Measurements from ENCODE around the gene BRSK1. TPM values are rescaled to one million over a fixed set of nuclear protein-coding genes. Genes with fewer than 3 reads are reported as not detected.

The BRSK1 gene
- total RNA-seq, 1 donor from 2014 or later: 43.4 TPM

DNA sequence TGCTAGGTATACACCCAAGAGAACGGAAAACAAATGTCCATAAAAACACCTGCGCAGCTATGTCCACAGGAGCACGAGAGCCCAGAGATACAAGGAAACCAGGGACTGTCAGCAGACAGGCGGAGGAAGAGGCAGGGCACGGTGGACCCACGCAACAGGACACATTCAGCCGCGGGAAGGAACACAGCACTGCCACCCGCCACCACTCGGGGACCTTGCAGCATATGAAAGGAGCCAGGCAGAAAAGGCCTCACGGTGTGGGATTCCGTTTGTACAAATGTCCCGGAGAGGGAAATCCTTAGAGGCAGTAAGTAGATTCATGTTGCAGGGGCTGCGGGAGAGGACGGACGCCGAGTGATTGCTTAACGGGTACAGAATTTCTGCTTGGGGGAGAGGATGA, 11.7 kb upstream of the BRSK1 start:
- Mint-ChIP-seq H3K27ac (no peak overlapping the region), H3K4me3 (no peak overlapping the region), H3K36me3 (peaks cover 19% of the 10 kb centered on the region), H3K4me1 (no peaks in the 10 kb centered on the region), H3K27me3 (ENCODE audit: low read depth) (no peaks in the 10 kb centered on the region), H3K9me3 (no peaks in the 10 kb centered on the region)
- DNase-seq (ENCODE audit: low spot score in 2 of 2, unreplicated experiment in 2 of 2): no peak
- TF ChIP-seq, protein P1, sequence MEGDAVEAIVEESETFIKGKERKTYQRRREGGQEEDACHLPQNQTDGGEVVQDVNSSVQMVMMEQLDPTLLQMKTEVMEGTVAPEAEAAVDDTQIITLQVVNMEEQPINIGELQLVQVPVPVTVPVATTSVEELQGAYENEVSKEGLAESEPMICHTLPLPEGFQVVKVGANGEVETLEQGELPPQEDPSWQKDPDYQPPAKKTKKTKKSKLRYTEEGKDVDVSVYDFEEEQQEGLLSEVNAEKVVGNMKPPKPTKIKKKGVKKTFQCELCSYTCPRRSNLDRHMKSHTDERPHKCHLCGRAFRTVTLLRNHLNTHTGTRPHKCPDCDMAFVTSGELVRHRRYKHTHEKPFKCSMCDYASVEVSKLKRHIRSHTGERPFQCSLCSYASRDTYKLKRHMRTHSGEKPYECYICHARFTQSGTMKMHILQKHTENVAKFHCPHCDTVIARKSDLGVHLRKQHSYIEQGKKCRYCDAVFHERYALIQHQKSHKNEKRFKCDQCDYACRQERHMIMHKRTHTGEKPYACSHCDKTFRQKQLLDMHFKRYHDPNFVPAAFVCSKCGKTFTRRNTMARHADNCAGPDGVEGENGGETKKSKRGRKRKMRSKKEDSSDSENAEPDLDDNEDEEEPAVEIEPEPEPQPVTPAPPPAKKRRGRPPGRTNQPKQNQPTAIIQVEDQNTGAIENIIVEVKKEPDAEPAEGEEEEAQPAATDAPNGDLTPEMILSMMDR (IDR thresholded peaks at IDR 0.05; ENCODE audit: unreplicated experiment): no peak

DNA sequence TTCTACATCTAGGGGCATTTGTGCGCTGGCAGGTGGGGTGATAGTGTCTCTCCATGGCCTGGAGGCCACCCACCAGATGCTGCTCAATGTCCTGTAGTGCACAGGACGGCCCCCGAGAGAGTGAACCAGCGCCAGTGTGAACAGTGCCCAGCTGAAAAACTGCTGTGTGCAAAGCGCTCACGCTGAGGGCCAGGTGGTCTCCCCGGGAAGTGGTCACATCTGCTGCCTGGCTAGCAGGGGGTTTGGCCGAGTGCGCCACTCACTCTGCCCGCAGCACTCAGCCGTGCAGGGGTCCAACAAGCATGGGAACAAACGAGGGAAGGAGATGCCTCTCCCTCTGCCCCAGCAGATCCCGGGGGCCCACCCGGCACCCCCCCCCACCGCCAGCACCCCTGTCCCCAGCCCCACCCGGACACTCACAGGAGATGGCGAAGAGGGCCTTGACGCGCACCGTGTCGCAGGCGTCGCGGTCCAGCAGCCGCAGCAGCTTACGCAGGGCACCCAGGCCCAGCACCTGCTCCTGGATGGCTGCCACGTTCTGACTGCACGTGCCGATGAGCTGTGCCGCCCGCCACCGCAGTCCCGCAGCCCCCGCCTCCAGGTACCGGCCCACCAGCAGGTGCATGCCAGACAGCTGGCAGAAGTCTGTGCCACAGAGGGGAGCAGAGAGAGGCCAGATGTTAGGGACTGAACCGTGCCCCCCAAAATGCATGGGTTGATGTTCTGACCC, 9.7 kb upstream of the BRSK1 start:
- peaks cover 2% of the 10 kb centered on the region for H3K4me1 Mint-ChIP-seq
- TF ChIP-seq, protein P1 (IDR thresholded peaks at IDR 0.05; ENCODE audit: unreplicated experiment): no peak
- no peaks in the 10 kb centered on the region for H3K9me3 Mint-ChIP-seq
- DNase-seq (ENCODE audit: low spot score in 2 of 2, unreplicated experiment in 2 of 2): no peak
- H3K27ac Mint-ChIP-seq: no peak overlapping the region
- no peaks in the 10 kb centered on the region for H3K27me3 Mint-ChIP-seq (ENCODE audit: low read depth)
- peaks cover 19% of the 10 kb centered on the region for H3K36me3 Mint-ChIP-seq
- H3K4me3 Mint-ChIP-seq: no peak overlapping the region

DNA sequence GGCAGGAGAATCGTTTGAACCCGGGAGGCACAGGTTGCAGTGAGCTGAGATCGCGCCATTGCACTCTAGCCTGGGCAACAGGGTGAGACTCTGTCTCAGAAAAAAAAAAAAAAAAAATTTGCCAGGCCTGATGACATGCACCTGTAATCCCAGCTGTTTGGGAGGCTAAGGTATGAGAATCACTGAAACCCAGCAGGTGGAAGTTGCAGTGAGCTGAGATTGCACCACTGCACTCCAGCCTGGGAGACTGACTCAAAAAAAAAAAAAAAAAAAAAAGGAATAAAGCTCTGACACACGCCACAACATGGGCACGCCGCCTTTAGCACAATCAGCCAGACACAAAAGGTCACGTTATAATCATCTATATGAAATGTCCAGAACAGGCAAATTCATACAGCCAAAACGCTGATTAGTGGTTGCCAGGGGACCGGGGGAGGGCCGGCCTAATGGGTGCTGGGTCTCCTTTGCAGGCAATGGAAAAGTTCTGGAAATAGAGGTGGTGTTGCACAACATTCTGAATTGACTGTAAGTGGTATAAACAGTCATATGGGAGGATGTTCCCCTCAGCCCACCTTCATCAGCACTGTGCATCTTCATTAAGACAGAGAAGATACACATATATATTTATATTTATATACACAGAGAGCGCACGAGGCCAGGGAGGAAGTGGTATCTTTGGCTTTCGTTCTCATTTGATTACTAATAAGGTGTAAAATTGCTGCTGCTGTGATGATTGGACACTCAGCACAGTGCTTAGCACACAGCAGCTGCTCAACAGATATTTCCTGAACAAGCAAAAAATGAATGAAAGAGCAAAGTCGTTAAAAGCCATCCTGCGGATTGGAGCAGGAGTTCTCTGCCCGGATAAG, 7.7 kb upstream of the BRSK1 start:
- Mint-ChIP-seq H3K27me3 (ENCODE audit: low read depth) (no peaks in the 10 kb centered on the region), H3K9me3 (no peaks in the 10 kb centered on the region), H3K27ac (no peak overlapping the region), H3K4me1 (peaks cover 14% of the 10 kb centered on the region), H3K36me3 (peaks cover 17% of the 10 kb centered on the region), H3K4me3 (no peak overlapping the region)
- DNase-seq (ENCODE audit: low spot score in 2 of 2, unreplicated experiment in 2 of 2): no peak
- TF ChIP-seq, protein P1 (IDR thresholded peaks at IDR 0.05; ENCODE audit: unreplicated experiment): no peak

DNA sequence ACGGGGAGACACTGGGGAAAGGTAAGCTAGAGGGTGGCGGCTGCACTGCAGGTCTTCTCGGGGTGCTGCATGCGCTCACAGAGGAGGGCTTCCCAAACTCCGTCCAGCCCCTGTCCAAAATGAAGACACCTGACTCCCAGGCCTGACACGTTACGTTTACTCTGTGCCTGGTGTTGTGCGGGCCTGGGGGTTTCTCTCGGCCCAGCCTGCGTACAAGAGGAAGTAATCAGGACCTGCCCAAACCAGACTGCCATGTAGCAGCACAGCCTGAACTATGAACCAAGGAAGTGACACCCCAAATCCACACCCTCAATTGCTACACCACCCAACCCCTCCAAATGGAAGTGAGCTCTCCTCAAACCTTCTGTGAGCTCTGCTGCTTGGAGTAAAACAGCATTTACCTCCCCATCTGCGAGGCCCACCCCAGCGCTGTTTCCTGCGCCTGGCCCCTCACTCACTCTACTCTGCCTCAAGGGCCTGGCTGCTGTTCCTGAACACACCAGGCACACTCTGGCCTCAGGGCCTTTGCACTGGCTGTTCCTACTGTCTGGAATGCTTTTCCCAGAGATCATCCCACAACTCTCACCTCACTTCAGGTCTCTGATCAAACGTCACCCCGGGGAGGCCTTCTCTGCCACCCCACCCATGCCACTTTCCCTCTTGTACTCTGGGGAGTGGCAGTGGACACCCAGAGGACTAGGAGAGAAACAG, 6.9 kb upstream of the BRSK1 start:
- Mint-ChIP-seq H3K27me3 (ENCODE audit: low read depth) (no peaks in the 10 kb centered on the region), H3K4me3 (no peak overlapping the region), H3K9me3 (no peaks in the 10 kb centered on the region), H3K27ac (no peak overlapping the region), H3K36me3 (peaks cover 17% of the 10 kb centered on the region), H3K4me1 (peaks cover 14% of the 10 kb centered on the region)
- DNase-seq (ENCODE audit: low spot score in 2 of 2, unreplicated experiment in 2 of 2): no peak
- TF ChIP-seq, protein P1 (IDR thresholded peaks at IDR 0.05; ENCODE audit: unreplicated experiment): no peak

DNA sequence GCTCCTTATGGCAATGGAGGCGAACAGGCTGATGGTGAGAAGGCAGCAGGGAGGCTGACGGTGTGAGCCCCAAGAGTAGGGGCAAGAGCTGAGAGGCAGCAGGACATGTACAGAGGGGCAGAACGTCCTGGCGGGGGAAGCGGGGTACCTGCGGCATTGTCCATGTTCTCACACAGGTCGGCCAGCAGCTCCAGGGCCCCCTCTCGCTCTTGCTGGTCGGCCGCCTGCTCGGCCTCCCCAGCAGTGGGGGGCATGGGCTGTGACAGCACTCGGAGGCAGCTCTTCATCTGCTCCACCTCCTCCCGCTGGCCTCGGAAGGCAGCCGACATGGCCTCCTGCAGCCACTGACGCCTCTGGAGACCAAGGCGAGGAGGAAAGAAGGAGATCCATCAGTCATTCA, 6.3 kb upstream of the BRSK1 start:
- Mint-ChIP-seq H3K36me3 (peaks cover 12% of the 10 kb centered on the region), H3K9me3 (no peaks in the 10 kb centered on the region), H3K4me3 (no peak overlapping the region), H3K27me3 (ENCODE audit: low read depth) (no peaks in the 10 kb centered on the region), H3K27ac (no peak overlapping the region), H3K4me1 (peaks cover 14% of the 10 kb centered on the region)
- no peak for DNase-seq (ENCODE audit: low spot score in 2 of 2, unreplicated experiment in 2 of 2)
- TF ChIP-seq, protein P1 (IDR thresholded peaks at IDR 0.05; ENCODE audit: unreplicated experiment): no peak

Measured in mesothelial cell of epicardium (in vitro differentiated cells).